ENCODE results near the gene MFSD11. TPM values are rescaled to one million over a fixed set of nuclear protein-coding genes. Genes with fewer than 3 reads are reported as not detected.

Gene MFSD11
- polyA plus RNA-seq, 5 donors = 27.7 to 38.5 (median 30.9) TPM

Other genes starting within 250 kb of the MFSD11 start
- gene RHBDF2, start 236.7 kb upstream of the MFSD11 start, polyA plus RNA-seq (ENCODE audit: insufficient read depth in 1 of 5, insufficient read length in 5 of 5, low replicate concordance in 1 of 5) = 10 to 100 TPM in 1 of 5 donors, 1 to 10 TPM in 4; 4.9 to 10.9 (median 9.0) TPM
- 10 to 100 TPM; 16.5 to 43.8 (median 30.4) TPM for gene CYGB, start 200.4 kb upstream of the MFSD11 start, polyA plus RNA-seq (ENCODE audit: insufficient read depth in 1 of 5, insufficient read length in 5 of 5, low replicate concordance in 1 of 5)
- gene PRCD, start 198.1 kb upstream of the MFSD11 start, polyA plus RNA-seq (ENCODE audit: insufficient read depth in 1 of 5, insufficient read length in 5 of 5, low replicate concordance in 1 of 5) = 10 to 100 TPM in 2 of 5 donors, 1 to 10 TPM in 3; 6.2 to 10.6 (median 9.2) TPM
- gene ST6GALNAC2, start 152.3 kb upstream of the MFSD11 start, polyA plus RNA-seq (ENCODE audit: insufficient read depth in 1 of 5, insufficient read length in 5 of 5, low replicate concordance in 1 of 5) = 1 to 10 TPM; 1.2 to 6.2 (median 4.0) TPM
- gene ST6GALNAC1, start 94.4 kb upstream of the MFSD11 start, polyA plus RNA-seq (ENCODE audit: insufficient read depth in 1 of 5, insufficient read length in 5 of 5, low replicate concordance in 1 of 5) = 1 to 10 TPM; 2.2 to 4.2 (median 3.2) TPM
- gene MXRA7, start 27.2 kb upstream of the MFSD11 start, polyA plus RNA-seq (ENCODE audit: insufficient read depth in 1 of 5, insufficient read length in 5 of 5, low replicate concordance in 1 of 5) = 100 to 1,000 TPM in 1 of 5 donors, 10 to 100 TPM in 4; 74.3 to 110 (median 96.2) TPM
- gene JMJD6, start 11.5 kb upstream of the MFSD11 start, polyA plus RNA-seq (ENCODE audit: insufficient read depth in 1 of 5, insufficient read length in 5 of 5, low replicate concordance in 1 of 5) = 10 to 100 TPM; 20.2 to 28.9 (median 25.5) TPM
- 10 to 100 TPM; 37.4 to 43.3 (median 38.9) TPM for gene METTL23, start 11.3 kb upstream of the MFSD11 start, polyA plus RNA-seq (ENCODE audit: insufficient read depth in 1 of 5, insufficient read length in 5 of 5, low replicate concordance in 1 of 5)
- gene SRSF2, start 788 bp upstream of the MFSD11 start, polyA plus RNA-seq (ENCODE audit: insufficient read depth in 1 of 5, insufficient read length in 5 of 5, low replicate concordance in 1 of 5) = 100 to 1,000 TPM; 344 to 442 (median 352) TPM
- gene MGAT5B, start 130.3 kb downstream of the MFSD11 start, polyA plus RNA-seq (ENCODE audit: insufficient read depth in 1 of 5, insufficient read length in 5 of 5, low replicate concordance in 1 of 5) = 1 to 10 TPM in 3 of 5 donors, under 1 TPM in 2; 0.82 to 2.3 (median 1.1) TPM